ENCODE data around the gene ELP4.

- TF ChIP-seq CTCF (conservative IDR thresholded peaks at IDR 0.05; ENCODE audit: low read depth in 2 of 2) (no peak), EZH2 (IDR thresholded peaks at IDR 0.05; ENCODE audit: low read depth, unreplicated experiment) (no peak), REST (IDR thresholded peaks at IDR 0.05; ENCODE audit: unreplicated experiment) (no peak), POLR2AphosphoS5 (IDR thresholded peaks at IDR 0.05; ENCODE audit: low read depth) (no peak), JUNB (IDR thresholded peaks at IDR 0.05; ENCODE audit: unreplicated experiment) (no peak), EZH2phosphoT487 (IDR thresholded peaks at IDR 0.05; ENCODE audit: unreplicated experiment) (no peak), ZNF331 (CRISPR knock-in tag; IDR thresholded peaks at IDR 0.05; ENCODE audit: low read depth) (no peak), ZNF114 (CRISPR knock-in tag; IDR thresholded peaks at IDR 0.05) (no peak), CREB1 (CRISPR knock-in tag; IDR thresholded peaks at IDR 0.05; ENCODE audit: low read depth) (no peak), STAT1 (IDR thresholded peaks at IDR 0.05; ENCODE audit: unreplicated experiment) (no peak)
These were observed 154.6 kb downstream of the ELP4 start for GRCh38 chr11:31664129-31664528.
